Esophagus squamous epithelium (tissue), 5 donors: ENCODE measurements around the gene DLG2. TPM values are rescaled to one million over a fixed set of nuclear protein-coding genes. Genes with fewer than 3 reads are reported as not detected.

Source experiments
- DNase-seq: peaks from one replicate; lab custom pipeline; 2025; lab: John Stamatoyannopoulos, UW
- H3K27ac ChIP-seq, 4 donors: fragments of 200-600 bp; sonication (generic); one replicate each; pipeline ENCODE4 v1.5.1; 2016 to 2019; ENCODE audit warnings: mild to moderate bottlenecking in 1 of 4
- H3K27me3 ChIP-seq, 4 donors: fragments of 200-600 bp; sonication (generic); 1 replicate in 3 of 4; 2 replicates in 1 of 4; pipeline versions ENCODE4 v1.5.1 to v1.6.0; 2017 to 2021; ENCODE audit warnings: antibody characterized with exemption in 1 of 4
- H3K36me3 ChIP-seq, 3 donors: fragments of 200-600 bp; sonication (generic); one replicate each; pipeline ENCODE4 v1.5.1; 2016 to 2019
- H3K4me1 ChIP-seq, 3 donors: fragments of 200-600 bp; sonication (generic); one replicate each; pipeline ENCODE4 v1.5.1; 2017 to 2019
- H3K4me3 ChIP-seq, 4 donors: fragments of 200-600 bp; sonication (generic); 1 replicate in 3 of 4; 2 replicates in 1 of 4; pipeline ENCODE4 v1.5.1; 2016 to 2019; ENCODE audit warnings: mild to moderate bottlenecking in 2 of 4, moderate library complexity in 1 of 4
- H3K9me3 ChIP-seq, 3 donors: fragments of 200-600 bp; sonication (generic); one replicate each; pipeline ENCODE4 v1.5.1; 2016 to 2019
- CTCF ChIP-seq, 6 experiments: fragments of 450-650 bp in 4 of 6; fragments of 200-600 bp in 2 of 6; sonication (generic) in 2 of 6; IDR thresholded peaks; one replicate each; pipeline ENCODE4 v1.5.1; 2016 to 2019; ENCODE audit warnings: antibody characterized with exemption in 6 of 6, mild to moderate bottlenecking in 4 of 6, moderate library complexity in 4 of 6
- POLR2A ChIP-seq, 4 donors: fragments of 450-650 bp; IDR thresholded peaks; one replicate each; pipeline ENCODE4 v1.6.1; 2017; ENCODE audit warnings: antibody characterized with exemption in 4 of 4, mild to moderate bottlenecking in 4 of 4, moderate library complexity in 3 of 4
- WGBS, 2 donors: methylation state at CpG; one replicate each; pipeline ENCODE4 v1.1.5; 2018; 5-methylcytosine and 5-hydroxymethylcytosine counted together
- intact Hi-C: fragments of 100-400 bp; cut with DNase I; formaldehyde crosslinking; loops from one replicate; pipeline ENCODE4 v1.15.0; 2022
- total RNA-seq, 4 donors: library from RNA; depleted of rRNA; stranded (reverse); fragments of >200 nt; gene quantifications; one replicate each; pipeline ENCODE4 v1.1.0, GENCODE V29; 2016
- donor health status: DM: yes; HTN: yes; CAD: no.

The DLG2 gene
- total RNA-seq, 4 donors from 2014 or later: 2.9 to 27.7 (median 12.6) TPM

DNA sequence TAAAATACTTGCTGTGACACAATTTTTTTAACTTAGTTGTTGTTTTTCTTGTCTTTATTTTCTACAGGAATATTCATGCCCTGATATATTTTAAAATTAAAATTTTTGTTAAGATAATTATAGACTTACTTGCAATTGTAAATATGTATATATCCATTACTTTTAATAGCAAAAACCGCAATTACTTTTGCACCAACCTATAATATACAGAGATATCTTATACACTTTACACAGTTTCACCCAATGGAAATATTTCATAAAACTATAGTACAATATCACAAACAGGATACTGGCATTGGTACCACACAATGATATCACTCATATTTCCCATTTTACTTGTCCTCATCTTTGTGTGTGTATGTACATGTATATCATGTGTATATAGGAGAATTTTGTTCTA, 188.8 kb downstream of the DLG2 start:
- intact Hi-C loops: no loop called here
- H3K4me3 ChIP-seq: no peak overlapping the region
- no peak for TF ChIP-seq POLR2A (IDR thresholded peaks at IDR 0.05)
- no peak for TF ChIP-seq CTCF (IDR thresholded peaks at IDR 0.05)
- 67 to 84% methylated on average over 1 of the region's 1 CpG for WGBS, 2 donors
- no peak overlapping the region for H3K27ac ChIP-seq
- H3K27me3 ChIP-seq: no peaks in the 10 kb centered on the region
- H3K36me3 ChIP-seq: no peaks in the 10 kb centered on the region
- DNase-seq: no peak
- H3K9me3 ChIP-seq: peaks cover 0 to 48% (median 3%) of the 10 kb centered on the region in 3 donors
- no peaks in the 10 kb centered on the region for H3K4me1 ChIP-seq

GRCh38 chr11:85431319-85431718, 195.8 kb downstream of the DLG2 start:
- Histone ChIP-seq H3K4me1 (no peaks in the 10 kb centered on the region), H3K27ac (no peak overlapping the region), H3K27me3 (no peaks in the 10 kb centered on the region), H3K9me3 (peaks cover 0 to 39% (median 0%) of the 10 kb centered on the region in 3 donors), H3K4me3 (no peak overlapping the region), H3K36me3 (no peaks in the 10 kb centered on the region)
- TF ChIP-seq POLR2A (IDR thresholded peaks at IDR 0.05): no peak
- TF ChIP-seq CTCF (IDR thresholded peaks at IDR 0.05): no peak
- DNase-seq: no peak
- 60% methylated on average over 1 of the region's 3 CpGs; no CpG with 5 or more reads in 1 of the 2 donors for WGBS, 2 donors
- intact Hi-C loops: no loop called here

GRCh38 chr11:85423794-85424193, 203.3 kb downstream of the DLG2 start:
- H3K4me1 ChIP-seq: no peaks in the 10 kb centered on the region
- H3K9me3 ChIP-seq: peaks cover 0 to 51% (median 9%) of the 10 kb centered on the region in 3 donors
- DNase-seq: no peak
- no peak for TF ChIP-seq POLR2A (IDR thresholded peaks at IDR 0.05)
- TF ChIP-seq CTCF (IDR thresholded peaks at IDR 0.05): no peak
- H3K27me3 ChIP-seq: no peaks in the 10 kb centered on the region
- no peaks in the 10 kb centered on the region for H3K36me3 ChIP-seq
- no peak overlapping the region for H3K4me3 ChIP-seq
- 70 to 76% methylated on average over 3 of the region's 3 CpGs for WGBS, 2 donors
- intact Hi-C loops: no loop called here
- H3K27ac ChIP-seq: no peak overlapping the region

DNA sequence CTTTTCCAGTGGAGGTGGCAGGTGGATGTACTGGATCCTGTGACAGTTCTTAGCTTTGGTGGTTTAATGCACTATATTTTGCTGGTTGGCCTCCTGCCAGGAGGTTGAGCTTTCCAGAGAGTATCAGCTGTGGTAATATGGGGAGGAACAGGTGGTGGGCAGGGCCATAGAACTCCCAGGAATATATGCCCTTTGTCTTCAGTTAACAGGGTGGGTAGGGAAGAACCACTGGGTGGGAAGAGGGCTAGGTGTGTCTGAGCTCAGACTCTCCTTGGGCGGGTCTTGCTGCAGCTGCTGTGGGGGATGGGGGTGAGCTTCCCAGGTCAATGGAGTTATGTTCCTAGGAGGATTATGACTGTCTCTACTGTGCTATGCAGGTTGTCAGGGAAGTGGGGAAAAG, 203.8 kb downstream of the DLG2 start:
- H3K36me3 ChIP-seq: no peaks in the 10 kb centered on the region
- H3K27me3 ChIP-seq: no peaks in the 10 kb centered on the region
- no peak overlapping the region for H3K4me3 ChIP-seq
- intact Hi-C loops: no loop called here
- no peak for TF ChIP-seq POLR2A (IDR thresholded peaks at IDR 0.05)
- TF ChIP-seq CTCF (IDR thresholded peaks at IDR 0.05): no peak
- H3K9me3 ChIP-seq: peaks cover 0 to 56% (median 9%) of the 10 kb centered on the region in 3 donors
- no peak for DNase-seq
- WGBS, 2 donors: 44 to 77% methylated on average over 1 of the region's 1 CpG
- H3K4me1 ChIP-seq: no peaks in the 10 kb centered on the region
- H3K27ac ChIP-seq: no peak overlapping the region

DNA sequence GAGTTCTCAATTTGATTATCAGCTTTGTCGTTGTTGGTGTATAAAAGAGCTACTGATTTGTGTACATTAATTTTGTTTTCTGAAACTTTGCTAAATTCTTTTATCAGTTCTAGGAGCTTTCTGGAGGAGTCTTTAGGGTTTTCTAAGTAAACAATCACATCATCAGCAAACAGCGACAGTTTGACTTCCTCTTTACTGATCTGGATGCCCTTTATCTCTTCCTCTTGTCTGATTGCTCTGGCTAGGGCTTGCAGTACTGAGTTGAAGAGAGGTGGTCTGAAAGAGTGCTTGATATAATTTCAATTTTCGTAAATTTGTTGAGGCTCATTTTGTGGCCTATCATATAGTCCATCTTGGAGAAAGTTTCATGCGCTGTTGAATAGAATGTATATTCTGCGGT, 213.0 kb downstream of the DLG2 start:
- intact Hi-C loops: no loop called here
- H3K4me1 ChIP-seq: no peaks in the 10 kb centered on the region
- H3K27me3 ChIP-seq: no peaks in the 10 kb centered on the region
- TF ChIP-seq CTCF (IDR thresholded peaks at IDR 0.05) (no peak), POLR2A (IDR thresholded peaks at IDR 0.05) (no peak)
- no peak for DNase-seq
- H3K27ac ChIP-seq: no peak overlapping the region
- WGBS, 2 donors: 80% methylated on average over 5 of the region's 5 CpGs
- H3K9me3 ChIP-seq: peaks cover 0 to 31% (median 4%) of the 10 kb centered on the region in 3 donors
- H3K4me3 ChIP-seq: no peak overlapping the region
- no peaks in the 10 kb centered on the region for H3K36me3 ChIP-seq
